GM19324 (cell line): ENCODE results near the gene CCL27.

Experiments
- ATAC-seq: cut with Tn5 transposase; IDR thresholded peaks from one replicate; pipeline ENCODE4 v1.9.1; 2021; ENCODE audit warnings: mild to moderate bottlenecking, moderate library complexity; ENCODE audit not compliant: unreplicated experiment, low FRiP score

The CCL27 gene, protein sequence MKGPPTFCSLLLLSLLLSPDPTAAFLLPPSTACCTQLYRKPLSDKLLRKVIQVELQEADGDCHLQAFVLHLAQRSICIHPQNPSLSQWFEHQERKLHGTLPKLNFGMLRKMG

DNA sequence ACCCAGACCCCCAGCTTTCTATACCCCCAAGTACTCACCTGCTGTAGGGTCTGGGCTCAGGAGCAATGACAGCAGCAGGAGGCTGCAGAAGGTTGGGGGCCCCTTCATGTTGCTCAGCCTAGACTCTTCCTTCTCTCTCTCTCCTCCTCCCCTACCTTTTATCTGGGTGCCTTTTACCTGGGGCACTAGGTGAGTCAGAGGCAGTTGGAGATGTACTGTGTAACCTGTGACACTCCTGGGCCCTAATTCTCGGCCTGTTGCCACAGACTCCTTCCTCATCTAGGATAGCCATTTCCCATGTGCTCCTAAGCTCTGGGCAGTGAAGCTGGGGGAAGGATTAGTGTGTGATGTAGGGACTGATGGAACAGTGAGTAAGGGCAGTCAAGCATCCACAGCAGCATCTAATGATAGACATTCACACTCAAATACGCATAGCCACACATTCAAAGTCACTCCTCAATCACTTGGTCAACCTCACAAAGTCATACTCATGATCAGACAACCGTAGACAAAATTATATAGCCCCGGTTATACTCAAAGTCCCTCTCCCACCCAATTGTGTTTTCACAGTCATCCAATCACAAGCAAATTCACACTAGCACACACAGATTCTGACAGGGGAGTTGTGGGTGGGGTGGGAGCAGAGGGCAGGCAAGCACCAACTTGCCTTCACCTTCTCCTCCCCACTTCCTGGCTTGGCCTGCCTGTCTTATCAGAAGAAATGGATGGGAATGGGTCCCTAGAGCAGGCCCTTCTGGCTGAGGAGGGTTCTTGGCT, at the start of gene CCL27:
Gene CCL27, minus strand, starts transcription at position 132 of the 777 bp plus-strand sequence. Its CDS starts 24 bp downstream, at position 108.
- no peak for ATAC-seq

DNA sequence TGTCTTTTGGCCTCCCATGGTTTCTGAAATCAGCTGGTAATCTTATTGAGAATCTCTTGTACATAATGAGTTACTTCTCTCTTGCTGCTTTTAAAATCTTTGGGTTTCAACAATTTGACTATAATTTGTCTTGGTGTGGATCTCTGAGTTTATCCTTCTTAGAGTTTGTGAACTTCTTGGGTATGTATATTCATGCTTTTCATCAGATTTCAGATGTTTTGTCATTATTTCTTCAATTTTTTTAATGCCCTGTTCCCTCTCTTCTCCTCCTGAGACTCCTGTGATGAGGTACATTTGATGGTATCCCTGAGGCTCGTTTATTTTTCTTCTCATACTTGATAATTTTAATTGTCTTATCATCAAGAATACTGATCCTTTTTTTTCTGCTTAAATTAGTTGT, 49.7 kb upstream of the CCL27 start:
- no peak for ATAC-seq

DNA sequence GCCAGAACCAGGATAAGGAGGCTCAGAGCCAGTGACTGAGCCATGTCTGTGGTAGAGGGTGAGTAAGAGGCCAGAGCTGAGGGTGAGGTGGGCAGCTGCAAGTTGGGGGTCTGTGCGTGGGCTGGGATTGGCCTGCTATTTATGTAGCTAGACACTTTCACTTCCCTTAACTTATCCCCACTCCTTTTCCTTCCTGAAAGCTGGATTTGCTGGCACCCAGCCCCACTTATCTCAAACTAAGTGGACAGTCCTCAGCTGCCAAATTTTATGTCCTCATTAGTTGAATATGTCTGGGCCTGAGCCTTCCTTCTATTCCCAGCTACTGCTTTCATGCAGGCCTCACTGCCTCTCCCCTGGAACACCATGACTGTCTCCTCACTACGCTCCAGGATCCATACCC, 47.6 kb upstream of the CCL27 start, which contains the start of gene CCL21:
Gene CCL21, minus strand, starts transcription at position 114 of the 400 bp plus-strand sequence. Its CDS starts 70 bp downstream, at position 44.
- no peak for ATAC-seq

DNA sequence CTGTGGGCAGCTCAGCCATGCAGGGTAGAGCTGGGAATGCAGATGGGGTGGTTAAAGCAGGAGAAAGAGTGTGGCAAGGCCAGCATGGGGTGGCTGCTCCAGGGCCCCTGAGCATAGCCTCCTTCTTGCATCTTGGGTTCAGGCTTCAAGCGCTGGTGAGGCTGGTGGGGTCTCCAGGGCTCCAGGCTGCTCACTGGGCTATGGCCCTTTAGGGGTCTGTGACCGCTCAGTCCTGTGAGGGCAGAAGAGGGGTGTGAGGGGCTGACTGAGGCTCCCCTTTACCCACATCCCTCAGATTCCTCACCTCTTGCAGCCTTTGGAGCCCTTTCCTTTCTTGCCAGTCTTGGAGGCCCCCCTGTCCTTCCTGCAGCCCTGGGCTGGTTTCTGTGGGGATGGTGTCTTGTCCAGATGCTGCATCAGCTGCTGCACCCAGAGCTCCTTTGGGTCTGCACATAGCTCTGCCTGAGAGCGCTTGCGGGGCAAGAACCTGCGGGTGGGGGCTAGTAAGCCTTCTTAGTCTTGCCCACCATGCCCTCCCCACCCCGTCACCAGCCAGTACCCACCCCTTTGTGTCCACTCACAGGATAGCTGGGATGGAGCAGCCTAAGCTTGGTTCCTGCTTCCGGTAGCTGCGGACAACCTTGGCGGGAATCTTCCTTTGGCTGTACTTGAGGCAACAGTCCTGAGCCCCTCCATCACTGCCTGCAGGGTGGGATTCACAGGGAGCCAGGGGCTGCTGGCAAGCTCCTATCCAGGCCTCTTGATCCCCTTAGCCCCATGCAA, 46.9 kb upstream of the CCL27 start:
- no peak for ATAC-seq

DNA sequence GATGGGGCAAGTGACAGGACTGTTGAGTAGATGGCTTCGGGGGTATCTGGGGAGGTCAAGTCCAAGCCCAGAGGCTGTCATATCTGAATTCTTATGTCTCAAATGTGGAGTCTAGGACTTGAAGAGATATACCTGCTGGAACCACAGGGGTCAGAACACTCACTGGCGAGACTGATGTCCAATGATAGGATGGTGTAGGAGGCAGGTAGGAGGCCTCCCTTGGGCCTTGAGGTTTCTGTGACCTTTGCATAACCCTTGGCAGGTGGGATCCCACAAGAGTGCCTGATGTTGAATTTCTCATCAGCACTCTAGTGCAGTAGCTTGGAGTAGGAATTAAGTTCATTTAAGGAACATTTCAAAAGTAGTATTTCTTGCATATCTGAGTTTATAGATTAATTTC, 44.7 kb upstream of the CCL27 start:
- no peak for ATAC-seq

DNA sequence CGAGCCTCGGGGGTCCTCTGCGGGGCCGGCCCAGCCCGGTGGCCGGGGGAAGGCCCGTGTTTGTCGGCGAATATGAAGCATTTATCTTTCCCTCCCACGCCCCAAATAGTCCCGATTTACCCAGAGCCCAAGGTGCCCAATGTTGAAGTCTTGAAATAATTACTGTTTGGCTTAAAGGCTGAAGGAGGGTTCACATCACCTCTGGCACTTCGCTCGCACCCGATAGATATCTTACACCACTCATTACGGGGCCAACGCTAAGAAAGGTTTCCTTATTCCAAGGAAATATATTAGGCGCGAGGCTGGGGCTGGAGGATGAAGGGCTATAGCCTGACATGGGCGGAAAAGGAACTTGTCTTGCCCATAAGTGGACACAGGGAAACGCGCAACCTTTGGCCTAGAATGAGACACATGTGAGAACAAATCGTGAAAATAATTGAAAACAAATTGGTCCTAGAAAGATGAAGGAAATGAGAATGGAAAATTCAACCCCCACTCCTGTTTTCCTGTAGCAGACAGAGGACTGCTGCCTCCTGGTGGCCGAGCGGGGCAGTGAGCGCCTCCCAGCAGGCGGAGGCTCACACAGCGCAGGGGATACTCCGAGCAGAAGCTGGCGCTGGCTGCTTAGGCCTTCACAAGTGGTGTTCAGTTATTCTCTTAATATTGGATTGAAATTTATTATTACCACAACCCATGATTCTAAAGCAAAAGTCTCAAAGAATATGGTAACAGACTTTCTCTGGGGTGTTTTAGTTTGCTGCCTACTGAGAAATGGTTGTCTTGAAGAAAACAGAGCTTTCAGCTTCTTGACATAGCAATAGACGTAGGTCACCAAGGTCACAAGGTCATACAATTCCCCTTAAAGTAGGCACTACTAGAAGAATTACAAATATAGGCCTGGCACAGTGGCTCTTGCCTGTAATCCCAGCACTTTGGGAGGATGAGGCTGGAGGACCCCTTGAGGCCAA, 39.6 kb upstream of the CCL27 start:
- ATAC-seq: no peak

DNA sequence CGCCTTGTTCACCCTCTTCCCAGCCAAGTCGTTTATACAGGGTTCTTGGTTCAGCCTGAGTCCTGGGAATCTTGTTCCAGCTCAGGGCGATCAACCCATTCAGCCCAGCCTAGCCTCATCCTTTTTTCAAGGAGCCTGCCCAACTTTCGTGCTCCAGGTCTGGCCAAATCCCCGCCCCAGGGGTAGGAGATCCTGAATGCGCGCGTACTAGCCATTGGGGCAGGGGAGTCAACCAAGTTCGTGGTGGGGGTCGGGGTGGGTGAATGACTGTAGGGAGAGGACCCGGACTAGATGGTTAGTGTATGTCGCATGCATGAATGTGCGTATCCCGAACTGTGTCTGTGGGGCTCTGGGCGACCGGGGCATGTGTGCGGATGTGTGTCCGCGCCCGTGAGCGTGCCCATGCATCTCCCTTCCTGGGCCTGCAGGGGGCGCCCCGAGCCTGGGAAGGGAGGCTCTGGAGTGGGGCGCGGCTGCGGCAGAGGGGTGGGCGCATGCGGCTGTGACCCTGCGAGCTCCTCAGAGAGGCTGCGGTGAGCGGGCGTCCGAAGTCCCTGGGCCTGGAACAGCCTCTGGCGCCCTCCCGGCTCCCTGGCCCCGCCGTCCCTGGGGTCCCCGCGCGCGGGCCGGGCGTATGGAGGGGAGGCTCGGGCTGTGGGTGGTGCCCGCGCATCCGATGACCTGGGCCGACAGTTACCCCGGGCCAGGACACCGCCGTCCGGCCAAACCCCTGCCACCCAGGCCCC, 38.7 kb upstream of the CCL27 start:
- no peak for ATAC-seq

DNA sequence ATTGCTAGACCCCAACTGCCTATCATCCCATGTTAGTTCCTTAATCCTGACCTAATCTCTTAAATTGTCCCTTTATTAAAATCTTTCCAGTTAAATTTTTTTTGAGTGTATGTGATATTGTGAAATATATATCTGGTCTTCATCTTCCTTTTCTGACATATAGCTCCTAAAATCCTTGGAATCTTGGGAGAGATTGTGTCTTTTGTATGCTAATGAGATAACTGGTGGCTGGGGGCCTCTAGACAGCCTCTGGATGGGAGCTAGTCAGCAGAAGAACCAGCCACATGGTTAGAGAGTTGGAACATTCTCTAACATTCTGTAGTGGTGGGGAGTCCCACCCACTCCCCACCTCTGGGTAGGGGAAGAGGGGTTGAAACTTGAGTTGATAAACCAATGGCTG, 32.4 kb upstream of the CCL27 start:
- no peak for ATAC-seq

DNA sequence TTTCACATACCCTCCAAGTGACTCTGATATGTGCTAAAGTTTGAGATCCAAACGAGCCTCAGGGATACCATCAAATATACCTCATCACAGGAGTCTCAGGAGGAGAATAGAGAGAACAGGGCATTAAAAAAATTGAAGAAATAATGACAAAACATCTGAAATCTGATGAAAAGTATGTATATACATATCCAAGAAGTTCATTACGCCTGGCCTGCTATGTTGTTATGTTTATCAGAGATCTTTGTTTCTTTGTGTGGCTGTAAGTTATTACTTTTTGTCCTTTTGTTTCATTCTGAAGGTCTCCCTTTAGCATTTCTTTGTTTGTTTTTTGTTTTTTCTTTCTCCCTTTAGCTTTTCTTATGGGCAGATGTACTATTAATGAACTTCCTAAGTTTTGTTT, 31.1 kb upstream of the CCL27 start:
- ATAC-seq: no peak

DNA sequence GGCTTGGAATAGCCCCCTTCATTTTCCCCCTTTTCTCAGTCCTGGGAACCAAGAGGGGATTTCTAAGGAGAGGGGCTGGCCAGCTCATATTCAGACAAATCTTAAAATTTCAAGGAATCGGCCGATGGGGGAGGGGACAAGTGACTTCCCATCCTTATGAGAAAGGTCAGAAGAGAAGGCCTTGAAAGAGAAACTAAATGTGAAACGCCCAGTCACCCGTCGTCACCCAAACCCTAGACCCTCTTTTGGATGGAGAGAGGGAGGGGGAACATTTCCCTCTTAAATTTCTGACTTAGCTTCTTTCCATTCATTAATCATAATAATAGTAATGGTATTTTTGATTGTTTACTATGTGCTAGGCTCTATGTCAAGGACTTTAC, 29.5 kb upstream of the CCL27 start:
- ATAC-seq: no peak

DNA sequence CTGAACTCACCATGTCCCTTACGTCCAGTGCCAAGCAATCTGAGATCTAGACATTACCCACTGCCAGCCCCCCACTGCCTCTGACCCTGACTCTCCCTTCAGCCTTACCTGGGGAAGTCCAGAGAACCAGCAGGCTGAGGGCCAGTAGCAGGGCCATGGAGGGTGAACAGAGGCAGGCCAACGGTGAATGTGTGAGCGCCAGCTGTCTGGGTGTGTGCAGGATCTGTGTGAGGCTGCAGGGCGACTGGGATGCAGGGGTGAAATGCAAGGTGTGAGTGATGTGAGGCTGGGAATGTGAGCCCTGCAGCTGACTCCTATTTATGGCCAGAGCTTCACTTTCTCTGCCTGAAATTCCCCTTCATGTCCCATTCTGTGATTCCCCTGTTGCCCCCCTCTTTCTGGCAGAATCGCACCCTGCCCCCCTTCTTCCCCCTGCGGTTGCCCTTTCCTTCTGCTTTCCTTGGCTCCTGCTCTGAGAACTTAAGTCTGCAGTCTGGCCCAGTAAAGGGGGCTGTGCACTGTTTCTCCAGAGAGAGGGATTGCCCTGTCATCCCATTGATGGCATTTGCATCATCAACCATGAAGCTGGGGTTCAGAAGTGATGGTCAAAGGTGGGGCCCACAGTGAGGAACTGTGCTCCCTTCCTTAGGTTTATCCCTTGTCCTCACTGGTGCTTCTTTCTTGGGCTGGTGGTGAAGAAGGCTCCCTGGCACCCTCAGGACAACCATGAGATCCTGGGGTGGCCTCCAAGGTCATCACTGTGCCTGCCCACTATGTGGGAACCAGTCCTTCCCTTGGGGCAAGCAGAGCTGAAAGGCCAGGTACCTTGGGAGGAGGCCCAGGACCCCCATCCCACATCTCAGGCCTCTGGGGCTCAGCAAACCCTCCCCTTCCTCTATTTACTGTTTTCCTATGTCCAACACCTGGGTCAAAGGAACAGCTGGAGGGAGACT, 28.8 kb upstream of the CCL27 start, which contains the start of gene CCL19:
Gene CCL19, minus strand, starts transcription at position 294 of the 953 bp plus-strand sequence. Its CDS starts 137 bp downstream, at position 157.
- no peak for ATAC-seq

DNA sequence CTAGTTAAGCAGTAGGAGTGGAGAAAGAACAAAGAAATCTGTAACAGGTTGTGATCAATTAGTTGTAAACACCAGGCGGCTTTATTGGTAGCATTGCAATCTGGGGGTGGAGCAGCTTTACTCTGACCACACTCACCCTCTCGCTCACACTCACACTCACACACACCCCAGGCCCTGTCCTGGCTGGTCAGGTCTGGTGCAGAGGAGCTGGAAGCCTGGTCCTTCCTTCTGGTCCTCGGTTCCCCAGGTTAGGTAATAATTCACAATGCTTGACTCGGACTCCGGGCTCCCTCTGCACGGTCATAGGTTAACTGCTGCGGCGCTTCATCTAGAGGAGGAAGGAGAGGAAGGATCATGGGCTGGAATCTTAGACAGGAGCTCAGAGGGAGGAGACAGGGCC, 27.1 kb upstream of the CCL27 start:
- ATAC-seq: no peak

DNA sequence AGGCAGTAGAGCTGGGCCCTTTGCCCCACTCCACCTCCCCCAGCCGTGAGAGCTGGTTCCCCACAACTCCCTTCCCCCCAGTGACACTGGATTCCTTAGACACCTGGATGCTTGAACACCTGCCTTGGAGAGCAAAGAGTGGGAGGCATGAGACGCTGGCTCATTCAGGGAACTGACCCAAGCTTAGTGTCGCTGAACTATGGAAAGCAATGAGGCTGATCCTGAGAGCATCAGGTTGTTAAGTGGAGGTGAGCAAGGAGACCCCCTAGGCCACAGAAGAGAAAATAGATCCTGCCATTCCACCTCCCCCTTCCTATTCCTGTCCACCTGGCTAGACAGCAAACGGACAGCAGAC, 26.6 kb upstream of the CCL27 start:
- no peak for ATAC-seq

DNA sequence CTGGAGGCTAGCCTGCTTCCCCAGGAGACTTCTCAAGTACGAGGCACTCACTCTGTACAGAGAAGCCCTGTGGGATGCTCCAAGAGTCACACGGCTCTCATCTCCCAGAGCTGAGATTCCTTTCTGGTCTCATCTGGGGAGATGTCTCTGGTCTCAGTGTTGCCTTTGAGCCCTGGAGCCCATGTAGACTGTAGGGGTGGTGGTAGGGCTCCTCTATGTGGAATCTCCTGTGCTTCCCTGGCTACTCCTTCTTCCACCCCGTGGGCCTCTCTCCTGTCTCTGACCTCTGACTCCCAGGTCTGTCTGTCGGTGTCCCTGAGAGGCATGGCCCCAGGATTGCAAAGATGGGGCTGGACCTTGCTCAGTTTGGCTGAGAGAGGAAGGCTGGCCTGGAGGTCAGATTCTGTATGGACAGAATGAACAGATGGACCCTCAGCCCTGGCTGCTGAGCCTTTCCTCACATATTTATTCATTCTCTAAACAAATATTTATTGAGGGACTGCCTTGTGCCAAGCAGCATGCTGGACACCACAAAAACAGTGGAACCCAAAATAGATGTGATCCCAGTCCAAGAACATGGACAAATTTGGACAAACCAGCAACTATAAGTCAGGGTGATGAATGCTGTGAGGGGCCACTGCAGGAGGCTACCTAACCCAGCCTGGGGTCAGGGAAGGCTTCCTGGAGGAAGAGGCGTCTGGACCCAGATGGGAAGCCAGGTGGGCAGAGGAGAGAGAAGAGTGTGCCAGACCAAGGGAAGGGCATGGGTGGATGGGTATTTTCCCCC, 26.1 kb upstream of the CCL27 start:
- no peak for ATAC-seq

DNA sequence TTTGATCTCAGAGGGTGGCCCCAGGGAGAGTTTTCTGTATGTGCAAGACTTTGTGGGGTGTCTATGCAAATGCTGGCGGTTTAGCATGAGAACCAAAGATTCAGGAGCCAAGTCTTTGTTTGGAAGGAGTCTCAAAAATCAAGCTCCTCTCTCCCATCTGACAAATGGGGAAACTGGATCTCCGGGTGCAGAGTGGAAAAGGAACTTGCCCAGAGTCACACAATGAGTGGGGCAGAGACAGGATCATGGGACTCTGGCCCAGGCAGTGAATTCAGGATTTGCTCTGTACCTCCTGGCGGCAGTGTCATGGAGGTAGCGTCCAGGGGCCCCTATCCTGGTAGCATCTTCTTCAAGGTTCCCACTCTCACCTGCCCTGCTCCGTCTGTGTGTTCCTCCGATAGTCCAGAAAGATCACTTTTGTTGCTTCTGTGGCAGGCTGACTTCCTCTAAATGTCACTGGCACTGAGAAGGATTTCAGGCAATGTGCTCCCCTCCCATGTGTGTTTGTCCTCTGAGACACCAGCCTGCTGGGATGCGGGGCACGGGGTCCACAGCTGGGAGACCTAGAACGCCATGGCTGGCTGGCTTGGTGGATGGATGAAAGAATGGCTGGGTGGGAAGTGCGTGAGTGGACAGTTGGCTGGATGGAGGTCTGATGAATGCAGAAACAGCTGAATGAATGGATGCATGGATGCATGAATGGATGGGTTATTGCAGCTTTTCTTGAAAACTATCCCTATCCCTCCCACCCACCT, 25.0 kb upstream of the CCL27 start:
- ATAC-seq: no peak

DNA sequence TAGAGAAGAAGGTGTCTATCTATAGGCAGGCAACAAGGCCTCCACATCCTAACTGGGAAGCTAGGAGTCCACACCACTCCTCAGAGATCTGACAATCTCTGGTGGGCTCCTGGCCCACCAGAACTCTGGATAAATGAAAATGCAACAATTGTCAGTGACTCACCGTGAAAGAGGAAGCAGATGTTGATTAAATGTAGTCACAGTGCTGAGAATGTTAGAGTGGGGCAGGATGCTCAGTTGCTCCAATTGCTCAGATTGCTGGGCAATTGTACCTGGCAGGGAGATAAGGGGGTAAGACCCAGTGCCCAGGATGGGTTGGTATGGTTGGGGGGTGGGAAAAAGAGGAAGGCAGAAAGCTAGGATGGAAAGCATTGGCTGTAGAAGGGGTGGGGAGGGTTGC, 24.3 kb upstream of the CCL27 start:
- no peak for ATAC-seq

DNA sequence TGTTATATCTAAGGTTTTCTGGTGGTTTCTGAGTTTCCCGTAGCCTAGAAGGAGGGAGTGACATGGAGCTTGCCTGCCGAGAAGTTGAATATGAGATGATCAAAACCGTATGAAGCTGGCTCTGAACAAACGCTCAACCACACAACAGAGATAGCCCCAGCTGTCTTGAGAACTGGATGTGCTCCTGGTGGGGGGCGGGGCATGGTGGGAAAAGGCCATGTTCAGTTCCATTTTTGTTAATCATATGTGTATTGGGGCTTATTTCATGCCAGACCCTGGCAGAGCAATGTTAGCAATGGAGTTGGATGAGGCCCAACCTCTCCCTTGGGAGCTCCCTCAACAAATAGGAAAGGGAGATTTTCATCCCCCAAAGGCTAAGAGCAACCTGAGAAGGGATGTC, 23.8 kb upstream of the CCL27 start:
- no peak for ATAC-seq
